GM19468 (cell line): Measurements from ENCODE around the gene DNLZ.
"Not testable (repeated sequence)": the region's sequence is repeated elsewhere in the genome, so short reads cannot be mapped to it uniquely, and the experiment has no call there.

ENCODE experiments used
- ATAC-seq: cut with Tn5 transposase; IDR thresholded peaks from one replicate; pipeline ENCODE4 v1.9.1; 2021; ENCODE audit warnings: mild to moderate bottlenecking, moderate library complexity, moderate number of reproducible peaks; ENCODE audit not compliant: unreplicated experiment; ENCODE audit errors: extremely low read depth

DNLZ gene

GRCh38 chr9:136363949-136364748, 605 bp upstream of the DNLZ start:
- no peak for ATAC-seq

GRCh38 chr9:136362450-136362784, 1.1 kb downstream of the DNLZ start:
- ATAC-seq, result no peak

GRCh38 chr9:136361754-136362449, 1.6 kb downstream of the DNLZ start:
- ATAC-seq, result no peak

GRCh38 chr9:136361047-136361753, 2.3 kb downstream of the DNLZ start:
- no peak for ATAC-seq

- no peak for ATAC-seq
Observed at GRCh38 chr9:136359774-136360718, 3.5 kb downstream of the DNLZ start.

GRCh38 chr9:136358888-136359287, 4.7 kb downstream of the DNLZ start:
- no peak for ATAC-seq

- no peak for ATAC-seq
Observed at GRCh38 chr9:136358016-136358415, 5.5 kb downstream of the DNLZ start.

- ATAC-seq, result no peak
Observed at GRCh38 chr9:136357202-136357725, 6.3 kb downstream of the DNLZ start.

- ATAC-seq, result no peak
Observed at GRCh38 chr9:136355616-136356557, 7.7 kb downstream of the DNLZ start.

GRCh38 chr9:136354592-136355085, 8.9 kb downstream of the DNLZ start:
- ATAC-seq, result no peak

- no peak for ATAC-seq
Observed at GRCh38 chr9:136353757-136354488, 9.6 kb downstream of the DNLZ start.

- no peak for ATAC-seq
Observed at GRCh38 chr9:136353088-136353487, 10.5 kb downstream of the DNLZ start.

GRCh38 chr9:136352682-136353081, 10.9 kb downstream of the DNLZ start:
- no peak for ATAC-seq

- ATAC-seq, result not testable (repeated sequence)
Observed at GRCh38 chr9:136351868-136352267, 11.7 kb downstream of the DNLZ start.

GRCh38 chr9:136351252-136351800, 12.2 kb downstream of the DNLZ start:
- no peak for ATAC-seq

GRCh38 chr9:136349546-136349945, 14.0 kb downstream of the DNLZ start:
- ATAC-seq, result no peak

GRCh38 chr9:136348691-136349090, 14.9 kb downstream of the DNLZ start:
- ATAC-seq, result no peak
